Astrocyte (in vitro differentiated cells and primary cell): ENCODE measurements around the gene FGFR3. TPM values are rescaled to one million over a fixed set of nuclear protein-coding genes. Genes with fewer than 3 reads are reported as not detected.

Experiments
- DNase-seq: peaks from one replicate; pipeline ENCODE4 v3.0.0-alpha.2; 2010; ENCODE audit warnings: low read depth
- FAIRE-seq: peaks from 2 replicates; lab custom pipeline; 2011; peaks lifted over from hg19 to GRCh38; lab: Jason Lieb, UNC
- H2AFZ ChIP-seq: 2 replicates; pipeline ENCODE4 v1.6.0; 2012; ENCODE audit warnings: low read depth, low read length, inconsistent platforms
- H3K27ac ChIP-seq: 2 replicates; pipeline ENCODE4 v1.5.1; 2011; ENCODE audit warnings: low read depth, low read length, inconsistent platforms
- H3K27me3 ChIP-seq: 2 replicates; pipeline ENCODE4 v1.6.0; 2011; ENCODE audit warnings: low read length, inconsistent platforms; ENCODE audit not compliant: insufficient read depth
- H3K36me3 ChIP-seq: 2 replicates; pipeline ENCODE4 v1.5.1; 2011; ENCODE audit warnings: low read length, inconsistent platforms; ENCODE audit not compliant: insufficient read depth
- H3K4me1 ChIP-seq: 2 replicates; pipeline ENCODE4 v1.5.1; 2011; ENCODE audit warnings: low read length, inconsistent platforms; ENCODE audit not compliant: insufficient read depth
- H3K4me2 ChIP-seq: 2 replicates; pipeline ENCODE4 v1.6.0; 2012; ENCODE audit warnings: low read length, inconsistent platforms
- H3K4me3 ChIP-seq: 2 replicates; pipeline ENCODE4 v1.5.1; 2011; ENCODE audit warnings: low read depth, mild to moderate bottlenecking, low read length, inconsistent platforms; ENCODE audit not compliant: insufficient read depth
- H3K79me2 ChIP-seq: 2 replicates; pipeline ENCODE4 v1.6.0; 2012; ENCODE audit warnings: mild to moderate bottlenecking, low read length, inconsistent platforms; ENCODE audit not compliant: insufficient read depth
- H3K9ac ChIP-seq: 2 replicates; pipeline ENCODE4 v1.6.0; 2012; ENCODE audit warnings: mild to moderate bottlenecking, low read length, inconsistent platforms
- H3K9me3 ChIP-seq: 2 replicates; pipeline ENCODE4 v1.5.1; 2012; ENCODE audit warnings: low read depth, mild to moderate bottlenecking, low read length, inconsistent platforms; ENCODE audit not compliant: insufficient read depth
- H4K20me1 ChIP-seq: 2 replicates; pipeline ENCODE4 v1.6.0; 2012; ENCODE audit warnings: low read length, inconsistent platforms; ENCODE audit not compliant: insufficient read depth
- H3K27ac Mint-ChIP-seq: one replicate; pipeline ENCODE4 v1.8.0; 2021; ENCODE audit warnings: mild to moderate bottlenecking, mixed read lengths; ENCODE audit not compliant: unreplicated experiment
- H3K27me3 Mint-ChIP-seq: one replicate; pipeline ENCODE4 v1.8.0; 2021; ENCODE audit warnings: low read depth, mixed read lengths; ENCODE audit not compliant: unreplicated experiment
- H3K36me3 Mint-ChIP-seq: one replicate; pipeline ENCODE4 v1.8.0; 2021; ENCODE audit warnings: low read depth, mixed read lengths; ENCODE audit not compliant: unreplicated experiment
- H3K4me1 Mint-ChIP-seq: one replicate; pipeline ENCODE4 v1.8.0; 2021; ENCODE audit warnings: low read depth, mixed read lengths; ENCODE audit not compliant: unreplicated experiment
- H3K4me3 Mint-ChIP-seq: one replicate; pipeline ENCODE4 v1.8.0; 2021; ENCODE audit warnings: mild to moderate bottlenecking, moderate library complexity, mixed read lengths; ENCODE audit not compliant: unreplicated experiment
- H3K9me3 Mint-ChIP-seq: one replicate; pipeline ENCODE4 v1.8.0; 2021; ENCODE audit warnings: mild to moderate bottlenecking, mixed read lengths; ENCODE audit not compliant: unreplicated experiment
- EZH2 ChIP-seq: IDR thresholded peaks from 2 replicates; pipeline ENCODE4 v1.6.1; 2012; ENCODE audit warnings: mild to moderate bottlenecking, low read length, inconsistent platforms; ENCODE audit not compliant: insufficient read depth
- total RNA-seq: library from RNA; stranded (reverse); gene quantifications from 2 replicates; pipeline ENCODE4 v1.2.1, GENCODE V29; 2021
- TF ChIP-seq, protein P1 (sequence below): IDR thresholded peaks from 2 replicates; pipeline ENCODE4 v1.5.1; 2011; ENCODE audit warnings: low read depth, mild to moderate bottlenecking, inconsistent platforms, low read length, moderate library complexity; ENCODE audit not compliant: insufficient read depth

Gene FGFR3
- total RNA-seq, 1 donor from 2014 or later = 3.9 TPM

DNA sequence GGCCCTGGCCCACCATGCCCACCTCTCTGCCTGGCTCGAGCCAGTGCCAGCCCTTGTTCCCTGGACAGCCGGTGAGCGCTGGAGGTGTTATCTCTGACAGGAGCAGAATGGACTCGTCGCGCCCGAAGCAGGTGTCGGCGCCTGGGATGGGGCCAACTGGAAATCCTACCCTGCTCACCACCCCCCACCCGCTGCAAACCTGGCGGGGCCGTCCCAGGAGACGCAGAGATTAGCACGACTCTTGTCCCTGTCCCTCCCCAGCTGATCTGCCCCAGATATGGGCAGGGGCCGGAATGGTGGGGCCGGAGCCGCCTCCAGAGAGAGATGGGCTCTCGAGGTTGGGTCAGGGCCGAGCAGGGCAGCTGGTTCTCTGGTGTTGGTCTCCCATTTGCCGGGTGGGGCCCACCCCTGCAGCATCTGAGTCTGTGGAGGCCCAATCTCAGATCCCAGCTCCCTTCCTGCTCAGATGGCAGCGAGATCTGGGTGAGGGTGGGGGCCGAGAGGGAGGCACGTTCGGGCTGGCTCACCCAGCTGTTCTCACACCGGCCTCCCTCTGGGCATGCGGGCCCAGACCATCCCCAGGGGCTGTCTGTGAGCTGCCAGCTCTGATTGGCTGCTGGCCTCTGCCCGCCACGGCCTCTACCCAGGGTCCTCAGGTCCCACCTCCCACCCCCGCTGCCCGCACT lies 20.1 kb upstream of the FGFR3 start:
- Histone ChIP-seq H3K79me2 (no peaks in the 10 kb centered on the region), H2AFZ (no peak overlapping the region), H3K9ac (no peak overlapping the region), H3K9me3 (no peaks in the 10 kb centered on the region), H4K20me1 (no peaks in the 10 kb centered on the region), H3K27ac (no peak overlapping the region), H3K4me2 (no peak overlapping the region), H3K4me1 (no peaks in the 10 kb centered on the region), H3K36me3 (no peaks in the 10 kb centered on the region), H3K27me3 (no peaks in the 10 kb centered on the region), H3K4me3 (no peak overlapping the region)
- Mint-ChIP-seq H3K4me3 (no peak overlapping the region), H3K27ac (no peak overlapping the region), H3K36me3 (no peaks in the 10 kb centered on the region), H3K27me3 (peaks cover 2% of the 10 kb centered on the region), H3K9me3 (no peaks in the 10 kb centered on the region), H3K4me1 (no peaks in the 10 kb centered on the region)
- DNase-seq = no peak
- no peak for FAIRE-seq
- TF ChIP-seq, protein P1, sequence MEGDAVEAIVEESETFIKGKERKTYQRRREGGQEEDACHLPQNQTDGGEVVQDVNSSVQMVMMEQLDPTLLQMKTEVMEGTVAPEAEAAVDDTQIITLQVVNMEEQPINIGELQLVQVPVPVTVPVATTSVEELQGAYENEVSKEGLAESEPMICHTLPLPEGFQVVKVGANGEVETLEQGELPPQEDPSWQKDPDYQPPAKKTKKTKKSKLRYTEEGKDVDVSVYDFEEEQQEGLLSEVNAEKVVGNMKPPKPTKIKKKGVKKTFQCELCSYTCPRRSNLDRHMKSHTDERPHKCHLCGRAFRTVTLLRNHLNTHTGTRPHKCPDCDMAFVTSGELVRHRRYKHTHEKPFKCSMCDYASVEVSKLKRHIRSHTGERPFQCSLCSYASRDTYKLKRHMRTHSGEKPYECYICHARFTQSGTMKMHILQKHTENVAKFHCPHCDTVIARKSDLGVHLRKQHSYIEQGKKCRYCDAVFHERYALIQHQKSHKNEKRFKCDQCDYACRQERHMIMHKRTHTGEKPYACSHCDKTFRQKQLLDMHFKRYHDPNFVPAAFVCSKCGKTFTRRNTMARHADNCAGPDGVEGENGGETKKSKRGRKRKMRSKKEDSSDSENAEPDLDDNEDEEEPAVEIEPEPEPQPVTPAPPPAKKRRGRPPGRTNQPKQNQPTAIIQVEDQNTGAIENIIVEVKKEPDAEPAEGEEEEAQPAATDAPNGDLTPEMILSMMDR = no peak
- TF ChIP-seq EZH2 = no peak

DNA sequence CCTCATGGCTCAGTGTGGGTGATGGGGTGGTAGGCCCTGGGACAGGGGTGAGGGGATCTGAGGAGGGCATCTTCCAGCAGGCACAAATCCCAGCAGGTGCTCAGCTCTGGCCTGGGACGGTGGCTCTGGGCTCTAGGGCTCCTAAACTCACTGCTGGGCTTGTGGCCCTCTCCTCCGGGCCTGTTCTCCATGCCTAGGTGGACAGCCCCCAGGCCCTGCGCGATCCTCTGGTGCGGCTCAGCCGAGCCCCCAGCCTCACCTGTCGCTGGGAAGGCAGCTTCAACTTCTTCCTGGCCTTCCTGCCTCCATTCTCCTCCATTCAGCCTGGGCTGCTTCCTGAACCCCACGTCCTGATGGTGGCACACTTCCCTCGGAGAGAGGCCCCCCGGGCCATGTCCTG lies 19.3 kb upstream of the FGFR3 start:
- no peak overlapping the region for H3K27ac Mint-ChIP-seq
- no peaks in the 10 kb centered on the region for H3K9me3 Mint-ChIP-seq
- no peak overlapping the region for H3K4me3 Mint-ChIP-seq
- Histone ChIP-seq H3K36me3 (no peaks in the 10 kb centered on the region), H2AFZ (no peak overlapping the region), H3K4me1 (no peaks in the 10 kb centered on the region), H3K27ac (no peak overlapping the region), H3K4me3 (no peak overlapping the region), H3K4me2 (no peak overlapping the region), H3K9ac (no peak overlapping the region), H3K9me3 (no peaks in the 10 kb centered on the region), H4K20me1 (no peaks in the 10 kb centered on the region), H3K79me2 (no peaks in the 10 kb centered on the region), H3K27me3 (no peaks in the 10 kb centered on the region)
- peaks cover 2% of the 10 kb centered on the region for H3K27me3 Mint-ChIP-seq
- no peaks in the 10 kb centered on the region for H3K4me1 Mint-ChIP-seq
- no peak for DNase-seq
- no peak for TF ChIP-seq EZH2
- TF ChIP-seq, protein P1 = no peak
- H3K36me3 Mint-ChIP-seq = no peaks in the 10 kb centered on the region
- no peak for FAIRE-seq

DNA sequence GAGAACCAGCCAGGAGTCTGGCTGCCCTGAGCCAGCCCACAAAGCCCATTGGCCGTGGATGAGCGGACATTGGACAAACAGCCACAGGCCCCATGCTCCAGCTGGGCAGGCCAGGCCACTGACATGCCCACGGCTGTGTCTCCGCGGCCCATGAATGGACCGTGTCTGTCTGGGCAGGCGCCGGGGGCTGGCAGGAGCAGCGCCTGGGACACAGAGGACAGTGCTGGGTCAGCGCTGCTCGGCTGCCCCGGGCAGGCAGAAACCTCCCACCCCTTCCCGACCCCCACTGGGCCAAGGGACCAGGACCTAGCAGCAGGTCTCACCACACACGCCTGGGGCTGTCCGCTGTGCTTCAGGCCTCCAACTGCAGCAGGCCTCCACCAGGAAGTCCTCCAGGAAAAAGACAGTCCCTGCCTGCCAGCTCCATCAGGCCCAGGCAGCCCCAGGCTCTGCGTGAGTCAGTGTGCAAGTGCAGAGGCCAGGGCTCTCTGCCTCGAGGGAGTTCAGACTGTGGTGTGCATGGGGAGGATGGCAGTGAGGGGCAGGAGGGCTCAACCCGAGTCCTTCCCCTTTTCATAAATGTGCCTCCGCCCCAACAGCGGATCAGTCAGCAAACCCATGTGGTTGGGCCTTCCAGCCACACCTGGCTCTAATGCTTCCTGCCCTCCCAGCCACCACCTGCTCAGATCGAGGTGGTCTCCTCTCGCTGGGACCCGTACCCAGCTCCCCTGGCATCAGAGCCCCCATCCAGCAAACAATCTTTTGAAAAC lies 17.2 kb upstream of the FGFR3 start:
- no peak overlapping the region for H3K4me2 ChIP-seq
- no peak overlapping the region for H3K4me3 ChIP-seq
- no peaks in the 10 kb centered on the region for H3K36me3 Mint-ChIP-seq
- H4K20me1 ChIP-seq = no peaks in the 10 kb centered on the region
- peaks cover 4% of the 10 kb centered on the region for H3K27me3 Mint-ChIP-seq
- H3K27ac Mint-ChIP-seq = peak overlapping the region; percentile 41
- no peak for DNase-seq
- no peaks in the 10 kb centered on the region for H3K36me3 ChIP-seq
- H2AFZ ChIP-seq = peak overlapping the region; percentile 26
- H3K9me3 ChIP-seq = no peaks in the 10 kb centered on the region
- no peak overlapping the region for H3K9ac ChIP-seq
- no peaks in the 10 kb centered on the region for H3K9me3 Mint-ChIP-seq
- no peak for FAIRE-seq
- no peaks in the 10 kb centered on the region for H3K4me1 ChIP-seq
- no peak for TF ChIP-seq EZH2
- TF ChIP-seq, protein P1 = no peak
- H3K4me1 Mint-ChIP-seq = no peaks in the 10 kb centered on the region
- no peak overlapping the region for H3K27ac ChIP-seq
- no peak overlapping the region for H3K4me3 Mint-ChIP-seq
- no peaks in the 10 kb centered on the region for H3K79me2 ChIP-seq
- H3K27me3 ChIP-seq = no peaks in the 10 kb centered on the region
